Ascending aorta (tissue), 2 donors: Measurements from ENCODE around the gene GRB10. TPM values are rescaled to one million over a fixed set of nuclear protein-coding genes. Genes with fewer than 3 reads are reported as not detected.

ENCODE experiments used
- DNase-seq, 2 donors: peaks; one replicate each; pipeline ENCODE4 v3.0.0-alpha.2; 2019; ENCODE audit warnings: low spot score in 2 of 2
- H3K27ac ChIP-seq, 2 donors: fragments of 200-600 bp; sonication (generic); one replicate each; pipeline ENCODE4 v1.5.1; 2016 to 2017; ENCODE audit warnings: mild to moderate bottlenecking in 1 of 2
- H3K27me3 ChIP-seq: fragments of 200-600 bp; sonication (generic); one replicate; pipeline ENCODE4 v1.5.1; 2017
- H3K36me3 ChIP-seq, 2 donors: fragments of 200-600 bp; sonication (generic); one replicate each; pipeline ENCODE4 v1.5.1; 2016
- H3K4me1 ChIP-seq, 2 donors: fragments of 200-600 bp; sonication (generic); one replicate each; pipeline ENCODE4 v1.5.1; 2016 to 2017; ENCODE audit warnings: mild to moderate bottlenecking in 1 of 2
- H3K4me3 ChIP-seq, 2 donors: fragments of 200-600 bp; sonication (generic); one replicate each; pipeline ENCODE4 v1.5.1; 2016 to 2017; ENCODE audit warnings: mild to moderate bottlenecking in 1 of 2
- H3K9me3 ChIP-seq, 2 donors: fragments of 200-600 bp; sonication (generic); one replicate each; pipeline ENCODE4 v1.5.1; 2016
- intact Hi-C: fragments of 100-400 bp; cut with DNase I; formaldehyde crosslinking; loops from one replicate; pipeline ENCODE4 v1.15.1; 2023
- total RNA-seq: library from RNA; depleted of rRNA; stranded (reverse); fragments of >200 nt; gene quantifications from one replicate; pipeline ENCODE4 v1.1.0, GENCODE V29; 2016
- TF ChIP-seq, protein P1 (sequence below), 3 experiments: fragments of 200-600 bp in 2 of 3; fragments of 450-650 bp in 1 of 3; sonication (generic) in 2 of 3; IDR thresholded peaks; one replicate each; pipeline ENCODE4 v1.5.1; 2016 to 2019; ENCODE audit warnings: antibody characterized with exemption in 3 of 3, mild to moderate bottlenecking in 1 of 3, moderate library complexity in 1 of 3

GRB10 gene
- total RNA-seq, 1 donor from 2014 or later: 53.4 TPM

DNA sequence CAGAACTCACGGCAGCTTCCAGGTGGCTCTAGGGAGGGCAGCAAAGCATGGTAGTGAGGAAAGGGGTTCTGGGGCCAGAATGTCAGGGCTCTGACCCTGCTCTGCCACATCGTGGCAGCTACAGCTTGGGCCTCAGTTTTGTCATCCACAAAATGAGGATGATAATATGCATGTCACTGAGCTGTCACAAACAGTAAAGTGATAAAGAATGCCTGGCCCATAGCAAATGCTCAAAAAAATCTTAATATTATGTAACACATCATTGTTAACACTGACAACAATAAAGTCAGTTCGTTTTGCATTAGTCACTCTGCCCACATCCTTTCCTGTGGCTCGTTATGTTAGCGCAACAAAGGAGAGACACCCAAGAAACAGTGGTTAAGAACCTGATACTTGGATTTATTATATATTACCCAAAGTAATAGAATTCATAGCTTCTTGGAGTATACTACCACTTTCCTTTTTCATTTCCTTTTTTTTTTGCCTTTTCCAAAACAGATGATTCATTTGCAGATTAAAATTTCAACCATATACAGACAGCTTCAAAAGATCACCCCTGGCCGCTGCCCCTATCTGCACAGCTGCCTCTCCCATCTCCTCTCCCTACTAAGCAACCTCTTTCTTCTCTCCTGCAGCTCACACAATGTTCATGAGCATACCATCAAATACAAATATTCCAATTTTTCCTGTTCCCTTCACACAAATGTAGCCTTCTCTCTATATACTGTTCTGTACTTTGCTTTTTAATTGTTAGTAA lies 172.0 kb downstream of the GRB10 start:
- H3K4me3 ChIP-seq: no peak overlapping the region
- H3K27ac ChIP-seq: no peak overlapping the region
- H3K4me1 ChIP-seq: no peaks in the 10 kb centered on the region
- TF ChIP-seq, protein P1, sequence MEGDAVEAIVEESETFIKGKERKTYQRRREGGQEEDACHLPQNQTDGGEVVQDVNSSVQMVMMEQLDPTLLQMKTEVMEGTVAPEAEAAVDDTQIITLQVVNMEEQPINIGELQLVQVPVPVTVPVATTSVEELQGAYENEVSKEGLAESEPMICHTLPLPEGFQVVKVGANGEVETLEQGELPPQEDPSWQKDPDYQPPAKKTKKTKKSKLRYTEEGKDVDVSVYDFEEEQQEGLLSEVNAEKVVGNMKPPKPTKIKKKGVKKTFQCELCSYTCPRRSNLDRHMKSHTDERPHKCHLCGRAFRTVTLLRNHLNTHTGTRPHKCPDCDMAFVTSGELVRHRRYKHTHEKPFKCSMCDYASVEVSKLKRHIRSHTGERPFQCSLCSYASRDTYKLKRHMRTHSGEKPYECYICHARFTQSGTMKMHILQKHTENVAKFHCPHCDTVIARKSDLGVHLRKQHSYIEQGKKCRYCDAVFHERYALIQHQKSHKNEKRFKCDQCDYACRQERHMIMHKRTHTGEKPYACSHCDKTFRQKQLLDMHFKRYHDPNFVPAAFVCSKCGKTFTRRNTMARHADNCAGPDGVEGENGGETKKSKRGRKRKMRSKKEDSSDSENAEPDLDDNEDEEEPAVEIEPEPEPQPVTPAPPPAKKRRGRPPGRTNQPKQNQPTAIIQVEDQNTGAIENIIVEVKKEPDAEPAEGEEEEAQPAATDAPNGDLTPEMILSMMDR (IDR thresholded peaks at IDR 0.05): no peak
- H3K27me3 ChIP-seq: no peaks in the 10 kb centered on the region
- intact Hi-C loops: no loop called here
- no peaks in the 10 kb centered on the region for H3K9me3 ChIP-seq
- DNase-seq: no peak
- peaks cover 30 to 80% of the 10 kb centered on the region in 2 donors for H3K36me3 ChIP-seq

DNA sequence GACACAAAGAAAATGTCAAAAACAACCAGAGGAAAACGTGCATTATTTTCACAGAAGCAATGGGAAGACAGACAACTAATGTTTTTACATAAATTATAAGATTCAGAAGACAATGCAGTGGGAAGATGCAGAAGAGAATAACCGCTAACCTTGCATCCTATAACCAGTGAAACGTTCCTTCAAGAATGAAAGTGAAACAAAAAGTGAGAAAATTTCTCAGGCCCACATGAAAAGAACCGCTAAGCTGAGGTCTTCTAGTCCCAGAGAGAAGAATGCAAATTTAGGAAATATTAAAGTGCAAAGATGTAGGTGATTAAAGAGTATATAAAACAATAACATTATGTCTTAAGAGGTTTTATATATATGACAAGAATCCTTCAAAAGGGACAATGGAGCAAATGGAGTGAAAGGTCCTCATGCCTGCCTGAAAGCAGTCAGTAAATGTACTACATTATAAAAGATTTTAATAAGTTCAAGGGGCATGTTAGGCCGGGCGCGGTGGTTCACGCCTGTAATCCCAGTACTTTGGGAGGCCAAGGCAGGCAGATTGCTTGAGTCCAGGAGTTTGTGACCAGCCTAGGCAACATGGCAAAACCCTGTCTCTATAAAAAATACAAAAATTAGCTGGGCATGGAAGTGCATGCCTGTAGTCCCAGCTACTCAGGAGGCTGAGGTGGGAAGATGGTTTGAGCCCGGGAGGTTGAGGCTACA lies 174.3 kb downstream of the GRB10 start:
- TF ChIP-seq, protein P1 (IDR thresholded peaks at IDR 0.05): no peak
- Histone ChIP-seq H3K9me3 (no peaks in the 10 kb centered on the region), H3K4me3 (no peak overlapping the region), H3K4me1 (no peaks in the 10 kb centered on the region), H3K27ac (no peak overlapping the region), H3K36me3 (peaks cover 39 to 81% of the 10 kb centered on the region in 2 donors), H3K27me3 (no peaks in the 10 kb centered on the region)
- DNase-seq: no peak
- intact Hi-C loops: no loop called here

DNA sequence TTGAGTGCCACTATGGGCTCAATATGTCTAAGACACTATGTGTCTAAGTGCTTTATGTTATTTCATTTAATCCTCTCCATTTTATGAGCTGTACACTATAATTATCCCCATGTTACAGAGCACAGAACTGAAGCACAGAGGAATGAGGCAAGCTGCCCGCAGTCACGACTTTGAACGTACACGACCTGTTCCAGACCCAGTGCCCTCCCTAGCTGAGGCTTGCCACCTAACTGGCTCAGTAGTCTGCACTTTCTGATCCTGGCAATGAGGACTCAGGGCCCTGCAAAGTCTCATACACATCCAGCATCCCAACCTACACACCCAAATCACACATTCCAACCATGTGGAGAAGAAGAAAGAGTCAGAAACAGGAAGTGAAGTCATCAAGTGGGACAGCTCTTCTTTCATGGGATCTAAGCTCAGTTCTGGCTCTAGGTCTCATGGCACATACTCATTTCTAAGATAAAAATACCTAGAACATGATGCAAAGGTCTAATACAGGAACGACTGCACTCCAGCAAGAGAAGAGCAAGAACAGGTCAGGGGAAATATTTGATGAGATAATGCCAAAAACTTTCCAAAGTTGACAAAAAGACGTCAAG lies 175.1 kb downstream of the GRB10 start:
- DNase-seq: no peak
- no peak overlapping the region for H3K4me3 ChIP-seq
- H3K9me3 ChIP-seq: no peaks in the 10 kb centered on the region
- H3K27ac ChIP-seq: no peak overlapping the region
- H3K27me3 ChIP-seq: no peaks in the 10 kb centered on the region
- TF ChIP-seq, protein P1 (IDR thresholded peaks at IDR 0.05): no peak
- H3K4me1 ChIP-seq: no peaks in the 10 kb centered on the region
- intact Hi-C loops: no loop called here
- peaks cover 33 to 78% of the 10 kb centered on the region in 2 donors for H3K36me3 ChIP-seq

DNA sequence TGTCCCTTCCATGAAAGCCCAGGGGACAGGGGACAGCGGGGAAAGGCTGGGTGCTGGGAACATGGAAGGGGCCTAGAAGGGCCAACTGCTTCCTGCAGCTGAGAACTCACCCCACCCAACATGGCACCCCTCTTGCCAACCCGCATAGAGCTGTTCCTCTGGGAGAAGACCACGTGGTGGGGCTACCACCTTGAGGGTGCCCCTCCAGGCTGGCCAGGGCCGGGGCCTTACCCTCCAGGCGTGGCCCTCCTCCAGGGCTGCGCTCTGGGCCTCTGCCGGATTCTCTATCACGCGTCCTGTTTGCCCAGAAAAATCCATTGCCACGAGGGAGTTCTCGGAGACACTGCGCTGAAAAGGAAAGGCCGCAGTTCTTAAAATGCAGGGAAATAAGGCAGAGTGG lies 177.6 kb downstream of the GRB10 start:
- no peak overlapping the region for H3K4me3 ChIP-seq
- TF ChIP-seq, protein P1 (IDR thresholded peaks at IDR 0.05): no peak
- no peak overlapping the region for H3K27ac ChIP-seq
- no peaks in the 10 kb centered on the region for H3K27me3 ChIP-seq
- no peaks in the 10 kb centered on the region for H3K4me1 ChIP-seq
- H3K36me3 ChIP-seq: peaks cover 27 to 66% of the 10 kb centered on the region in 2 donors
- DNase-seq: no peak
- intact Hi-C loops: no loop called here
- H3K9me3 ChIP-seq: no peaks in the 10 kb centered on the region

DNA sequence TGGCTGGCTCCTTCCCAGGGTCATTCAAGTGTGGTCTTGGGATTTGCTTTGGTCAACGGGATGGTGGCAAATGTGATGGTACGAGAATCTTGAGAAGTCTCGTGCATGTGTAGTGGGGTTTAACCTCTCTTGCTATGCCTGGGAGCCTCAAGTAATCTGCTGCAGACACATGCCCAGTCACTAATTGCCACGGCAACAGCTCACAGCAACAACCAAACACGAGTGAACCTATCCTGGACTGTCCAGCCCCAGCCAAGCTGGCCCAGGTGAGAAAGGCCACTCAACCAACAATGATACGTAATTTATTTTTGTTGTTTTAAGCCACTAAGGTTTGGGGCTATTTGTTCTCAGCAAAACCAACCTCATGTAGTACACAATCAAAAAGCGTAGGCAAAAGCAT lies 179.4 kb downstream of the GRB10 start:
- intact Hi-C loops: no loop called here
- Histone ChIP-seq H3K36me3 (peaks cover 29 to 69% of the 10 kb centered on the region in 2 donors), H3K27me3 (no peaks in the 10 kb centered on the region), H3K9me3 (no peaks in the 10 kb centered on the region), H3K27ac (no peak overlapping the region), H3K4me3 (no peak overlapping the region), H3K4me1 (no peaks in the 10 kb centered on the region)
- TF ChIP-seq, protein P1 (IDR thresholded peaks at IDR 0.05): no peak
- no peak for DNase-seq
